Measurements from ENCODE around the gene SLC6A19. TPM values are rescaled to one million over a fixed set of nuclear protein-coding genes. Genes with fewer than 3 reads are reported as not detected.

Gene SLC6A19
- polyA plus RNA-seq, 3 donors, result not detected

DNA sequence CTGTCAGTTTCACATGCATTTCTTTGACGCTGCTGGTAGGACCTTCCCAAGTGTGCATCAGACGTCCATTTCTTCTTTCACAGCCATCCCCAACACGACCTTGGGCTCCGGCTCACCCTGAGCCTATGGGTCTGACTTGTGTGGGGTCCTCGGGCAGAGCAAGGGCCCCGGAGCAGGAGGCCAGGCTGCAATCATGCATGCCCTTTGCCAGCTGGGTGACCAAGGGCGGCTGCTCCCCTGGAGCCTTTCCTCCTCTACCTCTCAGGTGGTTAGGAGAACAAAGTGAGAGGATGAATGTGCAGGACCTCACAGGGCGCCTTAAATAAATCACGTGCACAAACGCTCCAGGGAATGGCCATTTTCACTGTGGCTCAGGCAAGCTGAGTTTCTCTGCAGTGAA is 60.2 kb downstream of the SLC6A19 start:
- Histone ChIP-seq H3K27ac (ENCODE audit: low read depth in 1 of 2, low read length in 2 of 2) (no peak overlapping the region), H2AFZ (ENCODE audit: insufficient read depth, low read depth, low read length, poor library complexity, severe bottlenecking) (no peak overlapping the region), H3K4me3 (replicated peaks in 1 of 3; ENCODE audit: low read depth in 2 of 3, low read length in 3 of 3) (no peak overlapping the region), H3K27me3 (ENCODE audit: control insufficient read depth in 2 of 2, insufficient read depth in 2 of 2, low read length in 2 of 2) (no peaks in the 10 kb centered on the region), H3K9ac (ENCODE audit: insufficient read depth, low read length, poor library complexity, severe bottlenecking) (no peak overlapping the region), H3K4me1 (ENCODE audit: control insufficient read depth in 1 of 2, insufficient read depth in 2 of 2, low read length in 2 of 2) (no peaks in the 10 kb centered on the region), H3K36me3 (replicated peaks in 1 of 2; ENCODE audit: control insufficient read depth in 1 of 2, insufficient read depth in 2 of 2, low read length in 2 of 2) (no peaks in the 10 kb centered on the region), H3K4me2 (replicated peaks; ENCODE audit: extremely low read depth, low read length, poor library complexity, severe bottlenecking) (no peak overlapping the region), H4K20me1 (ENCODE audit: insufficient read depth, low read length) (no peaks in the 10 kb centered on the region), H3K79me2 (ENCODE audit: insufficient read depth, low read length) (no peaks in the 10 kb centered on the region), H3K9me3 (replicated peaks in 1 of 2; ENCODE audit: control insufficient read depth in 1 of 2, insufficient read depth in 1 of 2, low read length in 2 of 2) (peaks cover 23 to 50% of the 10 kb centered on the region in 2 donors)
- no peaks in the 10 kb centered on the region for H3K4me1 Mint-ChIP-seq
- no peak overlapping the region for H3K4me3 Mint-ChIP-seq
- no peak for DNase-seq
- H3K27ac Mint-ChIP-seq, result no peak overlapping the region
- no peaks in the 10 kb centered on the region for H3K36me3 Mint-ChIP-seq
- WGBS (ENCODE audit: insufficient coverage), result 100% methylated on average over 2 of the region's 10 CpGs
- H3K9me3 Mint-ChIP-seq, result peaks cover 26 to 46% (median 34%) of the 10 kb centered on the region in 7 donors
- TF ChIP-seq, protein P1, sequence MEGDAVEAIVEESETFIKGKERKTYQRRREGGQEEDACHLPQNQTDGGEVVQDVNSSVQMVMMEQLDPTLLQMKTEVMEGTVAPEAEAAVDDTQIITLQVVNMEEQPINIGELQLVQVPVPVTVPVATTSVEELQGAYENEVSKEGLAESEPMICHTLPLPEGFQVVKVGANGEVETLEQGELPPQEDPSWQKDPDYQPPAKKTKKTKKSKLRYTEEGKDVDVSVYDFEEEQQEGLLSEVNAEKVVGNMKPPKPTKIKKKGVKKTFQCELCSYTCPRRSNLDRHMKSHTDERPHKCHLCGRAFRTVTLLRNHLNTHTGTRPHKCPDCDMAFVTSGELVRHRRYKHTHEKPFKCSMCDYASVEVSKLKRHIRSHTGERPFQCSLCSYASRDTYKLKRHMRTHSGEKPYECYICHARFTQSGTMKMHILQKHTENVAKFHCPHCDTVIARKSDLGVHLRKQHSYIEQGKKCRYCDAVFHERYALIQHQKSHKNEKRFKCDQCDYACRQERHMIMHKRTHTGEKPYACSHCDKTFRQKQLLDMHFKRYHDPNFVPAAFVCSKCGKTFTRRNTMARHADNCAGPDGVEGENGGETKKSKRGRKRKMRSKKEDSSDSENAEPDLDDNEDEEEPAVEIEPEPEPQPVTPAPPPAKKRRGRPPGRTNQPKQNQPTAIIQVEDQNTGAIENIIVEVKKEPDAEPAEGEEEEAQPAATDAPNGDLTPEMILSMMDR (IDR thresholded peaks at IDR 0.05), result no peak
- intact Hi-C loops (cut with micrococcal nuclease), result no loop called here
- peaks cover 0 to 4% (median 0%) of the 10 kb centered on the region in 3 donors for H3K27me3 Mint-ChIP-seq (ENCODE audit: low read depth in 3 of 3)

DNA sequence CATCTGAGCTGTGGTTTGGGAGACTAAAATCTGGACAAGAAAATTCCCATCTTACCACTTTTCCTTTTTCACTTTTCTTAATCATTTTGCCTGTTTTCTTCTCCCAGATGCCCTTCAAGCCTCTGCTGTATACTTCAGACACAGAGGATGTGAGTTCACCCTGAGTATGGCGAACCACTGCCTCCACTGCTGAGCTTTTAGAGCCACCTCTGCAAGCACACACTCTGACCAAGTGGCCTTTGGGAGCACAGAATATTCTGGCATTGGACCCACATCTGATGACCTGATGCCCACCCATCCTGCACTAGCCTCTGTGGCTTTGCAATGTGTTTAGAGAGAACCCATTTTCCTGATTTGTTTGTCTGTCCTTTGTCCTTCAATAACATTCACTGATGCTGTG is 61.0 kb downstream of the SLC6A19 start:
- H3K4me3 Mint-ChIP-seq, result no peak overlapping the region
- no peak overlapping the region for H3K27ac Mint-ChIP-seq
- WGBS (ENCODE audit: insufficient coverage), result no CpG with 5 or more reads among the region's 1 CpG
- Histone ChIP-seq H3K79me2 (ENCODE audit: insufficient read depth, low read length) (no peaks in the 10 kb centered on the region), H3K27me3 (ENCODE audit: control insufficient read depth in 2 of 2, insufficient read depth in 2 of 2, low read length in 2 of 2) (no peaks in the 10 kb centered on the region), H4K20me1 (ENCODE audit: insufficient read depth, low read length) (no peaks in the 10 kb centered on the region), H3K4me3 (replicated peaks in 1 of 3; ENCODE audit: low read depth in 2 of 3, low read length in 3 of 3) (no peak overlapping the region), H3K27ac (ENCODE audit: low read depth in 1 of 2, low read length in 2 of 2) (no peak overlapping the region), H3K36me3 (replicated peaks in 1 of 2; ENCODE audit: control insufficient read depth in 1 of 2, insufficient read depth in 2 of 2, low read length in 2 of 2) (no peaks in the 10 kb centered on the region), H3K9ac (ENCODE audit: insufficient read depth, low read length, poor library complexity, severe bottlenecking) (no peak overlapping the region), H3K4me1 (ENCODE audit: control insufficient read depth in 1 of 2, insufficient read depth in 2 of 2, low read length in 2 of 2) (no peaks in the 10 kb centered on the region), H3K4me2 (replicated peaks; ENCODE audit: extremely low read depth, low read length, poor library complexity, severe bottlenecking) (no peak overlapping the region), H2AFZ (ENCODE audit: insufficient read depth, low read depth, low read length, poor library complexity, severe bottlenecking) (no peak overlapping the region), H3K9me3 (replicated peaks in 1 of 2; ENCODE audit: control insufficient read depth in 1 of 2, insufficient read depth in 1 of 2, low read length in 2 of 2) (peaks cover 23 to 50% of the 10 kb centered on the region in 2 donors)
- DNase-seq, result no peak
- no peaks in the 10 kb centered on the region for H3K36me3 Mint-ChIP-seq
- peaks cover 0 to under 1% (median 0%) of the 10 kb centered on the region in 3 donors for H3K27me3 Mint-ChIP-seq (ENCODE audit: low read depth in 3 of 3)
- peaks cover 26 to 46% (median 34%) of the 10 kb centered on the region in 7 donors for H3K9me3 Mint-ChIP-seq
- TF ChIP-seq, protein P1 (IDR thresholded peaks at IDR 0.05), result no peak
- intact Hi-C loops (cut with micrococcal nuclease), result no loop called here
- H3K4me1 Mint-ChIP-seq, result no peaks in the 10 kb centered on the region

Measured in CD14-positive monocyte (primary cell).